ENCODE results near the gene KDELR1. TPM values are rescaled to one million over a fixed set of nuclear protein-coding genes. Genes with fewer than 3 reads are reported as not detected.
A peak's percentile ranks its signal among the peaks of the same experiment; 100 is the strongest.

The KDELR1 gene
- total and polyA plus RNA-seq, 9 of the 15 experiments (the other 6 are each of a cell fraction or from before 2014, with no cell fraction given): 6.1 to 165 (median 58.5) TPM

GRCh38 chr19:48397263-48398101, 6.1 kb upstream of the KDELR1 start (continued):
- TF ChIP-seq MLLT1 (IDR thresholded peaks at IDR 0.05): peak; percentile 84 to 86; a peak in 2 of 4 replicates
- TF ChIP-seq ZNF3 (CRISPR knock-in tag; IDR thresholded peaks at IDR 0.05): no peak
- TF ChIP-seq ZNF408 (CRISPR knock-in tag; IDR thresholded peaks at IDR 0.05; ENCODE audit: low read depth): no peak
- no peak for TF ChIP-seq ZNF174 (CRISPR knock-in tag; IDR thresholded peaks at IDR 0.05)
- no peak for TF ChIP-seq ZNF696 (CRISPR knock-in tag; conservative IDR thresholded peaks at IDR 0.05)
- TF ChIP-seq PHTF2 (CRISPR knock-in tag; IDR thresholded peaks at IDR 0.05): no peak
- TF ChIP-seq HMG20A (CRISPR knock-in tag; conservative IDR thresholded peaks at IDR 0.05): no peak
- no peak for TF ChIP-seq BCL6 (CRISPR knock-in tag; IDR thresholded peaks at IDR 0.05)
- no peak for TF ChIP-seq THRA (IDR thresholded peaks at IDR 0.05)
- TF ChIP-seq ZNF766 (CRISPR knock-in tag; conservative IDR thresholded peaks at IDR 0.05): no peak
- peak; percentile 18; the same call in 1 of the 2 replicates for TF ChIP-seq EP400 (IDR thresholded peaks at IDR 0.05)
- TF ChIP-seq LEF1 (IDR thresholded peaks at IDR 0.05): no peak
- no peak for TF ChIP-seq KDM2B (CRISPR knock-in tag; IDR thresholded peaks at IDR 0.05)
- TF ChIP-seq GABPB1 (CRISPR knock-in tag; IDR thresholded peaks at IDR 0.05): peak; percentile 5; the same call in 1 of the 2 replicates
- no peak for TF ChIP-seq ZFPM2 (CRISPR knock-in tag; IDR thresholded peaks at IDR 0.05)
- TF ChIP-seq ZNF407 (IDR thresholded peaks at IDR 0.05; ENCODE audit: low read depth): peak; percentile 61; the same call in 1 of the 2 replicates
- no peak for TF ChIP-seq ZBTB12 (CRISPR knock-in tag; IDR thresholded peaks at IDR 0.05)

All from K562 (cell line).